ENCODE data around the gene OLFML2B. TPM values are rescaled to one million over a fixed set of nuclear protein-coding genes. Genes with fewer than 3 reads are reported as not detected.

OLFML2B gene
- total and polyA plus RNA-seq, 8 donors: 0.31 to 56.0 (median 1.7) TPM; not detected in 1

DNA sequence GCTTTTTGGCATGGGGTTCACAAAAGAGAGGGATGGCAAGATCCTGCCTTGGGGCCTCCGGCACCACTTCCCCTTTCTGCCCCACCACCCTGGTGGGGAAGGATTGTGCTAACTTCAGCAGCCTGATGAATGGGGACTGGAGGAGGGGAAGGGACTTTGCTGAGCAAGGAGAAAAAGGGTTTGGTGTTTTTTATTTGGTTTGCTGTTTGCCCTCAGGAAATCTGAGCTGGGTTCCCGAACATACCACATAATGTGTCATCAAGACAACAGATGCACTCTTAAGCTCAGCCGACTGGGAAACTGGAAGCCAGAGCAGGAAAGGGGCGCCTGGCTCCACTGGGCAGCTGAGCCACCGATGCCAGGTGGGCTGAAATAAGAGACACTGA lies 19.8 kb downstream of the OLFML2B start:
- WGBS, 5 donors: 45 to 62% (median 52%) methylated on average over 5 of the region's 5 CpGs
- Histone ChIP-seq H3K4me3 (no peak overlapping the region), H3K36me3 (no peaks in the 10 kb centered on the region), H3K4me1 (no peaks in the 10 kb centered on the region), H3K27me3 (peaks cover 0 to 14% (median 0%) of the 10 kb centered on the region in 3 donors), H3K9me3 (no peaks in the 10 kb centered on the region), H3K27ac (peak overlapping the region in 4 of 5 donors; percentile 17 to 55 (median 47))
- TF ChIP-seq, protein P1, sequence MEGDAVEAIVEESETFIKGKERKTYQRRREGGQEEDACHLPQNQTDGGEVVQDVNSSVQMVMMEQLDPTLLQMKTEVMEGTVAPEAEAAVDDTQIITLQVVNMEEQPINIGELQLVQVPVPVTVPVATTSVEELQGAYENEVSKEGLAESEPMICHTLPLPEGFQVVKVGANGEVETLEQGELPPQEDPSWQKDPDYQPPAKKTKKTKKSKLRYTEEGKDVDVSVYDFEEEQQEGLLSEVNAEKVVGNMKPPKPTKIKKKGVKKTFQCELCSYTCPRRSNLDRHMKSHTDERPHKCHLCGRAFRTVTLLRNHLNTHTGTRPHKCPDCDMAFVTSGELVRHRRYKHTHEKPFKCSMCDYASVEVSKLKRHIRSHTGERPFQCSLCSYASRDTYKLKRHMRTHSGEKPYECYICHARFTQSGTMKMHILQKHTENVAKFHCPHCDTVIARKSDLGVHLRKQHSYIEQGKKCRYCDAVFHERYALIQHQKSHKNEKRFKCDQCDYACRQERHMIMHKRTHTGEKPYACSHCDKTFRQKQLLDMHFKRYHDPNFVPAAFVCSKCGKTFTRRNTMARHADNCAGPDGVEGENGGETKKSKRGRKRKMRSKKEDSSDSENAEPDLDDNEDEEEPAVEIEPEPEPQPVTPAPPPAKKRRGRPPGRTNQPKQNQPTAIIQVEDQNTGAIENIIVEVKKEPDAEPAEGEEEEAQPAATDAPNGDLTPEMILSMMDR (IDR thresholded peaks at IDR 0.05): no peak
- peak in 1 of 3 donors; percentile 8 for TF ChIP-seq POLR2AphosphoS5 (IDR thresholded peaks at IDR 0.05)
- TF ChIP-seq POLR2A (IDR thresholded peaks at IDR 0.05): no peak
- intact Hi-C loops (cut with DNase I; ENCODE audit: low total_unique reads): no loop called here
- no peak for DNase-seq

DNA sequence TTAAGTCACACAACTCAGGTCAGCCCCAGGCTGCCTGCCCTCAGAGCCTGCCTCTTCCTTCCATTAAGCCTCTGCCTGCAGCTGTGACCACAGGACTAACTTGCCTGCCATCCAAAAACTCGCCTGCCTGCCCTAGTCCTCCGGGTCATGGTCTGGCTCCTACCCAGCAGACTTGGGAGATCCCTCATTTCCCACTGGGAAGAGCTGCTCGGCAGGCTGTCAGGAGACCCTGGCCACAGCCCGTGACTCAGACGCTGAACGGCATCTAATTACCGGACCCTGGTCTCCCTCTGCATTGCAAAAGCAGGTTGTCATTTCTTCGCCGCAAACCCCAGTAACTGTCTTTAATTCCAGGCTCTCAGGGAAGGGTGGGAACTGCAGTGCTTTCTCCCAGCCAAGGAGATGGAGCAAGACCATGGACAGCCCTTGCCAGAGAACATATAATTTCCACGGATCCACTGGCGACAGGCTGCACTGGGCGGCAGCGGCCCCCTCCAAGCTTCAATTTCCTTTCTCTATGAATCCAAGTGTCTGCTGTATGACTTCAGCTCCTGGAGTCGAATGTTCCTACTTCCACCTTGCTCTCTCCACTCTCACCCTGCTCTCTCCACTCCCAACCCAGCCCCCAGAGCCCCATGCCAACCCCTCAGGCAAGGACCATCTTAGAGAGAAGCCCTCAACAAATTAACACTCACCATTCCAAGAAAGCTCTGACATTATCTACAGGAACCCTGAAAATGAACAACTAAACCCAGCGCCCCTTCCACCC lies 20.4 kb downstream of the OLFML2B start:
- H3K27ac ChIP-seq: peak overlapping the region in 4 of 5 donors; percentile 17 to 55 (median 47)
- WGBS, 5 donors: 55 to 83% (median 79%) methylated on average over 13 to 15 of the region's 15 CpGs
- intact Hi-C loops (cut with DNase I; ENCODE audit: low total_unique reads): no loop called here
- H3K4me3 ChIP-seq: no peak overlapping the region
- no peaks in the 10 kb centered on the region for H3K4me1 ChIP-seq
- TF ChIP-seq POLR2AphosphoS5 (IDR thresholded peaks at IDR 0.05) (no peak), POLR2A (IDR thresholded peaks at IDR 0.05) (no peak), EP300 (IDR thresholded peaks at IDR 0.05) (no peak)
- TF ChIP-seq, protein P1 (IDR thresholded peaks at IDR 0.05): no peak
- peaks cover 0 to 14% (median 0%) of the 10 kb centered on the region in 3 donors for H3K27me3 ChIP-seq
- DNase-seq: no peak
- no peaks in the 10 kb centered on the region for H3K9me3 ChIP-seq
- no peaks in the 10 kb centered on the region for H3K36me3 ChIP-seq

DNA sequence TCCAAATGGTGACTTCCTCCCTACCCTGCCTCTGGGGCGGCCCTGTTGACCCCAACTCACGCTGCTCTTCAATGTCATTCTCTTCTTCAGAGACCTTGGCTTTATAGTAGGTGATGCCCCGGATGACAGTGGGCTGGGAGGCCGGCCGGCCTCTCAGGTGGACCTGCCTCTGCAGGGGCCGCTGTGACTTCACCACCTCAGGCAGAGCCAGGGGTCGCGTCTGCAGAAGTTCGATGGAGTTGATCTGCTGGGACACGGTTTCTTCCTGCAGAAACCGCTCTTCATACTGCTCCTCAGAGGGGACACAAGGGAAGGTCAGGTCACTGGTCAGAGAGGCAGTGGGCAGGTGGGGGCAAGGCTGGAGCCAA lies 23.6 kb downstream of the OLFML2B start:
- H3K27me3 ChIP-seq: peaks cover 0 to 9% (median 0%) of the 10 kb centered on the region in 3 donors
- H3K4me3 ChIP-seq: no peak overlapping the region
- DNase-seq: no peak
- no peak for TF ChIP-seq POLR2AphosphoS5 (IDR thresholded peaks at IDR 0.05)
- TF ChIP-seq EP300 (IDR thresholded peaks at IDR 0.05): no peak
- H3K27ac ChIP-seq: no peak overlapping the region
- H3K4me1 ChIP-seq: no peaks in the 10 kb centered on the region
- intact Hi-C loops (cut with DNase I; ENCODE audit: low total_unique reads): no loop called here
- no peaks in the 10 kb centered on the region for H3K36me3 ChIP-seq
- WGBS, 5 donors: 87 to 97% (median 93%) methylated on average over 11 of the region's 11 CpGs
- H3K9me3 ChIP-seq: no peaks in the 10 kb centered on the region

DNA sequence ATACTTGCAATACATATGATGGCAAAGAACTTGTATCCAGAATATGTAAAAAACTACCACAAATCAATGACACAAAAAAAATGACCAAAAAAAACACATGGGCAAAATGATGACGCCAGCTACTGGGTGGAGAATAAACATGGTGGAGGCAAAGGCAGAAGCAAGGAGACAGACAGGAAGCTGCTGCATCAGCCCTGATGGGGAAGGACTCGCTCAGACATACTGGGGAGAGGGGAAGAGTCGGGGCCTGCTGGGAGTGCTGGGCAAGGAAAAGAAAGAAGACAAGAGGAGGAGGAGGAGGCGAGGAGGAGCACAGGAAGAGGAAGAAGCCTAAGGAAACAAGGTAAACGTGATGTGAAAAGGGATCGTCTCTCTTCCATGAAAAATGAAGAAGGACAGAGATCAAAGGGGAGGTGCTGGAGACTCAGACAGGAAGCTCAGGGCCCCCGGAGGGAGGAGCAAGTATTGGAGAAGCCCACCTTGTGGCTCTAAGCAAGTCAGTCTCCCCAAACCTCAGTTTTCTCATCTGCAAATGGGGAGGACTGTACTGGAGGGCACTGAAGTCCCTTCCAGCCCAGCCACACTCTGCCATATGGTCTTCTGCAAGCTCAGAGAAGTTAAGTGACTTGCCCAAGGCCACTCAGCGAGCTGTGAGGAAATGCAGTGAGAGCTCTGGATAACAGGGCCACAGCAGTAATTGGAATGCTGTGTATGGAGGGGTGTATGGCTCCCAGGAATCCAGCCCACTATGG lies 24.2 kb downstream of the OLFML2B start:
- no peak for DNase-seq
- TF ChIP-seq, protein P1 (IDR thresholded peaks at IDR 0.05): no peak
- TF ChIP-seq EP300 (IDR thresholded peaks at IDR 0.05) (no peak), POLR2A (IDR thresholded peaks at IDR 0.05) (no peak), POLR2AphosphoS5 (IDR thresholded peaks at IDR 0.05) (no peak)
- H3K4me1 ChIP-seq: no peaks in the 10 kb centered on the region
- peaks cover 0 to 9% (median 0%) of the 10 kb centered on the region in 3 donors for H3K27me3 ChIP-seq
- 62 to 77% (median 74%) methylated on average over 8 of the region's 8 CpGs for WGBS, 5 donors
- H3K4me3 ChIP-seq: no peak overlapping the region
- no peak overlapping the region for H3K27ac ChIP-seq
- intact Hi-C loops (cut with DNase I; ENCODE audit: low total_unique reads): no loop called here
- H3K9me3 ChIP-seq: no peaks in the 10 kb centered on the region
- no peaks in the 10 kb centered on the region for H3K36me3 ChIP-seq
